HG02763 (cell line): ENCODE measurements around the gene KLRF1.
"Not testable (repeated sequence)": the region's sequence is repeated elsewhere in the genome, so short reads cannot be mapped to it uniquely, and the experiment has no call there.

Experiments used
- ATAC-seq: cut with Tn5 transposase; IDR thresholded peaks from one replicate; pipeline ENCODE4 v1.9.1; 2021; ENCODE audit warnings: mild to moderate bottlenecking, moderate library complexity; ENCODE audit not compliant: unreplicated experiment

Gene KLRF1

DNA sequence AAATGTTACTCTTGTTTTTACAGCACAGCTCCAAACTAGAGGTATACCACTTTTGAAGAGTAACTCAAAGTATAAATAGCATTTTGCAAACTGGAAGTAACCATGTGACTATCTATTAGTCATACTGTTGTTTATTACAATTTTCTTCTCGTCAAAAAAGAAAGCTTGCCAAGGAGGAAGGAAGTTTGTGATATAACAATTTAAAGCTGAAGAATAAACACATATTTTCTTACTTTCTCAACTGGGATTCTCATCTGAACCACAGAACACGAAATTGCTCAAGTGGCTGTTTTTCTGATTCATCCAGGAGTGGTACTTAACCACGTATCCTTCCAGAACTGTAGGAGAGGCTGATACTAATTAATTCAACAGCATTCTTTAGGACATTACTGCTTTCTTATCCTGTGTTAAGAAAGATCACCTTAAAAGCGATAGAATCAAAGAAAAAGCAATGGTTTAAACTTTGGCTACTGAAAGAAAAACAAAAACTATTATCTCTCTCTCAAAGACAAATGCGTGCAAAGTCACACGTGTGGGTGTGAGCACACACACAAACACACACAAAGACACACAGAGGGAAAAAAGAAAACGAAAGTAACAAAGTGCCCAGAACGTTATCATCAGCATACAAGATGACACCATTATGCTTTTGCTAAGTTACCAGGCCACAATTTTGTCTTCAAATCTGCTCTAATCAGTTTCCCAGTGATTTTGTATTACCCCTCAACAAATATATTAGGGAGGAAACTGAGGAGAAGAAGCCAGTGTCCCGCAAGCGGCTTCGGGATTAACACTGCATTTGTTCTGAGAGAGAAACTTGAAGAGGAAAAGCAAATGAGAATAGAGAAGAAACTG, 42.3 kb downstream of the KLRF1 start, which contains the start of gene CLEC2B:
TSS of gene CLEC2B (minus strand) at position 48 of the 855 bp plus-strand sequence.
- no peak for ATAC-seq

- no peak for ATAC-seq
These were observed 43.1 kb downstream of the KLRF1 start for GRCh38 chr12:9870286-9870866.

GRCh38 chr12:9872162-9872561, 44.9 kb downstream of the KLRF1 start:
- no peak for ATAC-seq

- ATAC-seq = no peak
These were observed 45.5 kb downstream of the KLRF1 start for GRCh38 chr12:9872742-9873141.

- not testable (repeated sequence) for ATAC-seq
These were observed 48.8 kb downstream of the KLRF1 start for GRCh38 chr12:9876120-9876519.

- ATAC-seq = no peak
These were observed 53.3 kb downstream of the KLRF1 start for GRCh38 chr12:9880532-9881078.

DNA sequence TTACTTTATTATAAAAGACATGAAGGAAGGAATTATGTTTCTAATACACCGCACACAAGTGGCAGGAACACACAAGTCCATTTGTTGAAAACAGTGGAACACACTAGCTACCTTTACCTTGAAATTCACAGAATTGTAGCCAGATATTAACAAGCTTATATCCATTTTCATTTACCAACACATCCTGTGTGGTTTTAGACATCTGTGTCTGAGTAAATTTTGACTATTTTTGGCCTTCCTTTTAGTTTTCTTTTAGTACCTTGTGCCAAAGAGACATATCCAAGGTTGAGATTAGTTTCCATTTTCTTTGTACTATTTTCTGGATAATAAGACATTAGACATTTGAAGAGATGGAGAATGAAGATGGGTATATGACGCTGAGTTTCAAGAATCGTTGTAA, 54.0 kb downstream of the KLRF1 start, which contains the start of gene KLRF2:
TSS of gene KLRF2 (plus strand) at position 244 of the 400 bp plus-strand sequence. CDS start at position 351, 107 bp downstream.
- no peak for ATAC-seq

DNA sequence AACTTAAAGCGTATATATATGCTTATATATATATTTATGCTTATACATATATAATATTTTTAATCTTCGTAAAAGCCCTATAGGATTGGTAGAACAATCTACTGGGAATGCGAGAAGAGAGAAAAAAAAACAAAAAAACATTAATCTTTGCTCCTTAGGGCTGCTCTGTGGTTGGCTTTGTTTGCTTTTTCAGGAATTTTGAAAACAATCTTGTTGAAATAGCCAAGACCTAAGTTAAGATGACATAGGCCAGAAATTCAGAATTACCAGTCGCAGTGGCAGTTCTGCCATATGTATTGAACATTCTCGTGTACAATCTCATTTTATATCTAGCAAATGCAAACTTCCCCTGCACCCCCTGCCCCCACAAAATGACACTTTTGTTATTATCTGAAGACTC, 54.7 kb downstream of the KLRF1 start:
- ATAC-seq = no peak

- no peak for ATAC-seq
These were observed 55.9 kb downstream of the KLRF1 start for GRCh38 chr12:9883175-9883574.

GRCh38 chr12:9888665-9889273, 61.5 kb downstream of the KLRF1 start:
- no peak for ATAC-seq
